Measurements from ENCODE around the gene RNU6-1. TPM values are rescaled to one million over a fixed set of nuclear protein-coding genes. Genes with fewer than 3 reads are reported as not detected.

Gene RNU6-1
- total RNA-seq, 1 experiment from 2014 or later: not detected

- TF ChIP-seq ARID4B (CRISPR knock-in tag; IDR thresholded peaks at IDR 0.05; ENCODE audit: borderline replicate concordance) (no peak; the same call in 1 of the 2 replicates), ZNF121 (CRISPR knock-in tag; IDR thresholded peaks at IDR 0.05) (no peak), GABPB1 (CRISPR knock-in tag; IDR thresholded peaks at IDR 0.05) (peak; percentile 65), NFATC4 (CRISPR knock-in tag; IDR thresholded peaks at IDR 0.05) (no peak), NR1H2 (CRISPR knock-in tag; IDR thresholded peaks at IDR 0.05) (no peak), CBFB (CRISPR knock-in tag; IDR thresholded peaks at IDR 0.05; ENCODE audit: low read depth) (no peak), ATF2 (CRISPR knock-in tag; IDR thresholded peaks at IDR 0.05; ENCODE audit: borderline replicate concordance, low read depth) (no peak), ATF3 (CRISPR knock-in tag; conservative IDR thresholded peaks at IDR 0.05) (no peak), PRRX2 (CRISPR knock-in tag; IDR thresholded peaks at IDR 0.05) (no peak), TP53 (CRISPR knock-in tag; IDR thresholded peaks at IDR 0.05) (no peak), TEAD1 (CRISPR knock-in tag; IDR thresholded peaks at IDR 0.05) (0 out of 2 replicates have a peak, but pooled peaks have one; percentile 50), OVOL2 (CRISPR knock-in tag; IDR thresholded peaks at IDR 0.05; ENCODE audit: borderline replicate concordance) (no peak), STAT6 (CRISPR knock-in tag; conservative IDR thresholded peaks at IDR 0.05; ENCODE audit: low read depth) (no peak), NFE2L1 (CRISPR knock-in tag; IDR thresholded peaks at IDR 0.05) (no peak), E2F5 (CRISPR knock-in tag; IDR thresholded peaks at IDR 0.05) (no peak), HMGXB4 (CRISPR knock-in tag; IDR thresholded peaks at IDR 0.05) (0 out of 2 replicates have a peak, but pooled peaks have one; percentile 21), FOXP4 (CRISPR knock-in tag; IDR thresholded peaks at IDR 0.05) (0 out of 2 replicates have a peak, but pooled peaks have one; percentile 14), RELA (CRISPR knock-in tag; IDR thresholded peaks at IDR 0.05; ENCODE audit: borderline replicate concordance) (no peak)
These were observed 44.8 kb upstream of the RNU6-1 start (continued) for GRCh38 chr15:67884514-67885174.
